Fibroblast of mammary gland (primary cell): ENCODE data around the gene TRIM5.

Experiments
- DNase-seq: peaks from one replicate; pipeline ENCODE4 v3.0.0-alpha.2; 2010; ENCODE audit warnings: low read depth
- H3K4me3 ChIP-seq: 2 replicates; pipeline ENCODE4 v1.5.1; 2011; ENCODE audit warnings: low read depth, mild to moderate bottlenecking, low read length, moderate library complexity; ENCODE audit not compliant: control insufficient read depth
- CTCF ChIP-seq: conservative IDR thresholded peaks from 2 replicates; pipeline ENCODE4 v1.5.1; 2011; ENCODE audit warnings: low read depth, low read length, inconsistent platforms; ENCODE audit not compliant: control insufficient read depth, insufficient read depth

Gene TRIM5

GRCh38 chr11:5625281-5625680 lies 59.6 kb downstream of the TRIM5 start:
- H3K4me3 ChIP-seq, result peak overlapping the region; percentile 66
- no peak for DNase-seq
- TF ChIP-seq CTCF, result no peak

GRCh38 chr11:5624489-5625279 lies 60.2 kb downstream of the TRIM5 start, which contains the start of gene TRIM34:
Gene TRIM34, plus strand, starts transcription at chr11:5625001. Its CDS starts 7,331 bp downstream, at chr11:5632332.
- no peak for TF ChIP-seq CTCF
- H3K4me3 ChIP-seq, result peak within 1 kb of the TSS; percentile 66
- DNase-seq, result peak; percentile 64

GRCh38 chr11:5622802-5623201 lies 62.1 kb downstream of the TRIM5 start:
- no peak for TF ChIP-seq CTCF
- DNase-seq, result no peak
- H3K4me3 ChIP-seq, result no peak overlapping the region

GRCh38 chr11:5621580-5621979 lies 63.3 kb downstream of the TRIM5 start:
- DNase-seq, result no peak
- no peak overlapping the region for H3K4me3 ChIP-seq
- TF ChIP-seq CTCF, result no peak

- DNase-seq, result peak; percentile 83
- no peak overlapping the region for H3K4me3 ChIP-seq
- no peak for TF ChIP-seq CTCF
Measured at GRCh38 chr11:5620651-5621521, 64.0 kb downstream of the TRIM5 start.

GRCh38 chr11:5618807-5619206 lies 66.1 kb downstream of the TRIM5 start:
- peak; percentile 86 for DNase-seq
- H3K4me3 ChIP-seq, result no peak overlapping the region
- TF ChIP-seq CTCF, result no peak
